T-helper 1 cell (primary cell): Measurements from ENCODE around the gene ABCC11.

Source experiments
- DNase-seq, 5 donors: peaks; one replicate each; pipeline ENCODE4 v3.0.0-alpha.2; 2012 to 2020
- total RNA-seq, 4 donors: gene quantifications; one replicate each; lab custom pipeline; 2026; lab: John Stamatoyannopoulos, UW

ABCC11 gene
- 0 to 0.24 (median 0.15) reads per million in 4 donors for total RNA-seq

DNA sequence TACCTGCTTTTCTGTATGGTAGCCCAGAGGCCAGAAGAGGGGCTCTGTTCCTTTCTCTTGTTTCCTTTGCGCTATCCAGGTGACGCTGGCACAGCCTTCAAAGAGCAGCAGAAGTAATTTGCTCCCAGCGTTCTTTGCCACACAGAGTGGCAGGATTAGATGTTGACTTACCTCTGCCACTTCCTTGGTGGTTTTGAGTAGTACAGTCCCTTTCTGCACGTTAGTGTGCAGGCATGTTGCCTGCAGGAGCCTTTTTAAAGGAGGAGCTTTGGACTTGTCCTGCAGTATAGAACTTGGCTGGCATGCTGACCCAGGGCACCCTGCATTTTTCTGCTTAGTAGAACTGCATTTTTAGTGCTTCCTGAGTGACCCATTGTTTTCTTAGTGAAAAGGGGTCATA is at the start of gene ABCC11:
ABCC11 (minus strand) TSS at position 229 of the 400 bp plus-strand sequence. CDS start 15,618 bp downstream, outside the sequence.
- no peak for DNase-seq

DNA sequence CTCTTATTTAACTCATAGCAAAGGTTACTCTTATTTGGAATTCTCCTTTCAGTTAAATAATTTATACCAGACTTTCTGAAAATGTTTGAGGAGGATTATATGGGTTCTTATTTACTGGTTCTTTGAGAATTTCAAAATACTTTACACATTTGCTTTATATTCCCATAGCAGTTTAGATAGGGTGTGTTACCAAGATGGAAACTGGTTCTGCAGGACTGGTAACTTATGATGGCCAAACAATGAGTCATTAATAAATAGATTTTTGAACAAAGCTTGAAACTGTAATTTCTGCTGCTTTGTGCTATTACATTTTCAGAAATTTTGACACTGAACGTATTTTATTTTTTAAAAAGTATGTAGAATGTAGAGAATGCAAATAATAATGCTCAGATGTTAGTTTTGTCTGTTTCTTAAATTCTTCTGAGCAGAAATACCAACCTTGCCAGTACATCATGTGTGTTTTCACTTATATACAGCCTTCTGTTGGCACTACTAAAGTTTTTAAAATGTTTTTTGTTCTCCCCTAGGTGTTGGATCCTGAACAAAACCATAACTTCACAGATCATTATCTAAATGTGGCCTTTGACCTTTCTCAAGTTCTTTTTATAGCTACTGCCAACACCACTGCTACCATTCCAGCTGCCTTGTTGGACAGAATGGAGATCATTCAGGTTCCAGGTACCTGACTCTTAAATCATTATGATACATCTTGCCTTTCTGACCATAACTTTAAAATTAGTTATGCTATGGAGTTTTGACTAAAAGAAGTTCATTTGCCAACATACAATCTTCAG is 48.3 kb upstream of the ABCC11 start:
- DNase-seq, result no peak

DNA sequence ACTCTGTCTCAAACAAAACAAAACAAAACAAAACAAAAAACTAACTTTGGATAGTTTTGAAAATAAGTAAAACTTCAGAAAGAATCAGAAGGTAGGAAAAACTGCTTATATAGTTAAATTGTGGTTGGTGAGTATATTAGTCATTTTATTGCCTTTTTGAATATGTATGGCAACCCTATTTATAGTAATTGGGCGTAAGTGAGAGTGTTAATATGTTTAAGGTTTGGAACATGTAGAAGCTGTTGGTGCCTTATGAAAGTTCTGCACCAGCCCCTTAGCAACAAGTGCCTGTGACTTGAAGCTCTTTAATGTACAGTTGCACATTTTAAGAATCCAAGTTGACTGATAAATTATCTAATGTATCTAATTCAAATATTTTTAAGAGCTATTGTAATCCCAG is 47.4 kb upstream of the ABCC11 start:
- DNase-seq, result no peak

DNA sequence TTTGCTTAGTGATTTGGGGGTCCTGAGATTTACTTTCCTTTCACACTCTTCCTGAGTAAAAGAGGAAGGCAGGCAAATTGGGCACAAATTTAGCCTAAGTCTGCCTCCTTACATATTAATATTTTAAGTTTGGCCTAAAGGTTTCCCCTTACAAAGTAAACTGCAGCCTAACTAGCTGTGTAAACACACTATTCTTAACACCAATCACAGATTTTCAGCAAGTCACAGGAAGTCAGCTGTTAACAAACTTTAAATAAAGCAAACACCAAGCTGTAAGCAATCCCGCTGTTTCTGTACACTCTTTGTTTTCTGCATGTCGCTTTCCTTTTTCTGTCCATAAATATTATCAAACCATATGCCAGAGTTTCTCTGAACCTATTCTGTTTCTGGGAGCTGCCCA is 45.1 kb upstream of the ABCC11 start:
- no peak for DNase-seq

DNA sequence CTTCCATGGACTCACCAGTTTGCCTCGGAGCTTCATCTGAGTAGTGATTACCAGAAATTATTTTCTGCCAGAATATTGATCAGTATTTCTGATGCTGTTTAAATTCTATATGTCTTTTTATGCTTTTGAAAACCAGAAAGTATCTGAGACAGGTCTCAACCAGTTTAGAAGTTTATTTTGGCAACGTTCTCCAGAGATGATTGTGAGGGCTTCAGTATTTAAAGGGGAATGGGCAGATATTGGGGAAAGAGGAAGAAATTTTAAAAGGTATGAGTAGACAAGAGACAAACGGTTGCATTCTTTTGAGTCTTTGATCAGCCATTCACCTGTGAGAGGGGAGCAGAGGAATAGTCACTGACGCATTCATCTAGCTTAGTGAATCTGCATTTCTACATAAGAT is 44.4 kb upstream of the ABCC11 start:
- no peak for DNase-seq

DNA sequence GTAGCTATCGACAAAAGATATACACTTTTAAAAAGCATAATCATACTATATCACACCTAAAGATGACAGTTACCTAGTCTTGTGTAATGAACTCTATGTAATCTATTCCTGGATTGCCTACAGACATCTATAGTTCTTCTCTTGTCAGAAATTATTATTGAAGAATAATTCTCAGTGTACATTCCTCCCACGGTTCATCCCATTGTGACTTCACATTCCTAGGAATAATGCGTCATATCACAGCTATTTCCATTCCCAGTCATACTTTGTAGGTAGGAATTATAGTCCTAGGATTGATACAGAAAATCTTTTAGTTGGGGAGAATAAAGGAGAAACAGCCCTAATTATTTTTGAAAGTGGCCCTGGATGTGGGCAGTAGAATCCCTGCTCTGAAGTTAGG is 44.0 kb upstream of the ABCC11 start:
- DNase-seq, result no peak

DNA sequence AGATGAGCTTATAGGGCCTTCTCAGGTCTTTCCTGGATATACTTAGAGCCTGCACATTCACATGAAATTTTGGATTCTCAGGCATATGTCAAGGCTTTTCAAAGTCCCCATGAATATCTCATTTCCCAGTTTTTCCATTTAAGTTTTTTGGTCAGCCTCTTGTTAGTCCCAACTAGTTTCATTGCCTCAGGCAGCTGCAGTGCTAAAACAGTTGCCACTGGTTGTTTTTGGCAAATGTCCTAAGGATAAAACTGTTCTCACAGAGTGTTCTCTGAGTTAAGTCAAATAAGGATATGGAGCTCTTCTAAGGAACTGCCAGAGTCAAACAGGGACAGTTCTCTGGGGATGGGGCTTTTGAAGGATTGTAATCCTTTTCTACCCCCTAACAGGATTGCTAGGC is 39.9 kb upstream of the ABCC11 start:
- DNase-seq, result no peak

DNA sequence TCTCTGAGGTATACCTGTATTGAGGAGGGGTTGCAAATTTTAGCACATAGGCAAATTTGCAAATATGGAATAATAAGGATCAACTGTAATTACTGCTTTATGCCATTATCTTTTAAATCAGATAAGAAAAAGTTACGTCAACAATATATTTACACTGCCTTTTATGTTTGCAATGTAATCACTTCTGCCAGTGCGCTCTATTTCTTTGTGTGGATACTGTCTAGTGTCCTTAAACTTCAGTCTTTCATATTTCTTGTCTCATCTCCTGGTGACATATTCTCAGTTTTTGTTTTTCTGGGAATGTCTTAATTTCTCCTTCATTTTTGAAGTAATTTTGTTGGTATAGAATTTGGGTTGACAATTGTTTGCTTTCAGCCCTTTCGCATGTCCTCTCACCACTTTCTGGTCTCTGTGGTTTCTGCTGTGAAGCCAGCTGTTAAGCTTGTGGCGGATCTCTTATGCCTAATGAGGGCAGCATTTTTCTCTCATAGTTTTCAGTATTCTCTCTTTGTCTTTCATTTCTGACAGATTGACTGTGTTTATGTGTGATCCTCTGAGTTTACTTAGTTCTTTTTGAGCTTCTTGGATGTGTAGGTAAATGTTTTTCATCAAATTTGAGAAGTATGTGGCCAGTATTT is 37.6 kb upstream of the ABCC11 start:
- peak in 1 of 5 donors; percentile 3 for DNase-seq

DNA sequence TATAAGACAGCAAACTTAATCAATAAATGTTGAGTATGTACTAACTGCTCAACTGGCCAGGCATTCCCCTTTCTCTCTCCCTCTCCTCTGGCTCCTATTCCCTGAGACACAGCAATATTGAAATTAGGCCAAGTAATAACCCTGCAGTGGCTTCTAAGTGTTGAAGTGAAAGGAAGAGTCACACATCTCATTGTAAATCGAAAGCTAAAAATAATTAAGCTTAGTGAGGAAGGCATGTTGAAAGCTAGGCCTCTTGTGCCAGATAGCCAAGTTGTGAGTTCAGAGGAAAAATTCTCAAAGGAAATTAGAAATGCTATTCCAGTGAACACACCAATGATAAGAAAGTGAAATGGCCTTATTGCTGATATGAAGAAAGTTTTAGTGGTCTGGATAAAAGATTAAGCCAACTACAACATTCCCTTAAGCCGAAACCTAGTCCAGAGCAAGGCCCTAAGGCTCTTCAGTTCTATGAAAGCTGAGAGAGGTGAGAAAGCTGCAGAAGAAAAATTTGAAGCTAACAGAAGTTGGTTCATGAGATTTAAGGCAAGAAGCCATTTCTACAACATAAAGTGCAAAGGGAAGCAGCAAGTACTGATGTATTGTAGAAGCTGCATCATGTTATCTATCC is 35.4 kb upstream of the ABCC11 start:
- DNase-seq, result no peak

DNA sequence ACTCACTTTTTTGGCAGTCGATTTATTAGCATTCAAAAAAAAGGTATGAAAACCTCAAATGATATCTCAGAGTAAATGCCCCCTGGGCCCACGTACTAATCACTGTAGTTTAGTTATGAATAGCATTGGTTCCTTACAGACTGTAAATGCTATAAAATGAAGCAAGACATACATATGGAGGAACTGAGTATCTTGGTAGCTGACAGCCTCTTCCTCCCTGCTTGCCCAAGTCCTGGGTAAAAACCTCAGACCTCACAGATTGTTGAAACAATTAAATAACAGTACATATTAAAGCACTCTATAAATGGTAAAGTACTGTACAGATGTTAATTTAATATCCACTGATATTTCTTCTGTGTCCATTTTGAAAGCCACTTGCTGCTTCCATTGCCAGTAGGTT is 33.2 kb upstream of the ABCC11 start:
- no peak for DNase-seq

DNA sequence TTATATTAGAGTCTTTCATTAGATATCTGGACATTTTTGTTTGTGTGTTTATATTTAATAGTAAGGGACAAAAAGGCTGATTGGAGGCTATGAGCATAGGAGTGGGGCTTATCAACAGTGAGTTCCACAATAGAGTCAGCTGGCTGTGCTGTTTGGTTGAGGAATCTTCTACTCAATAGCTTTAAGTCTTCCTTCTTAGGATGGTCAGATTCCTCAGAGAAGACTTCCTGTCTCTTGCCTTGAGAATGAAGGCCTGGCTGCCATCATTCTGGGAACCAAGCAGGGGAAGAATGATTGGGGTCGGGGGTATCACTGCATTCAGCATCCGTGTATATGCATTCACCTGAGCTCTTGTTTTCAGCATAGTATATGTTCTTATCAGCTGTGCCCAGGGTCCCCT is 31.9 kb upstream of the ABCC11 start:
- DNase-seq, result no peak

DNA sequence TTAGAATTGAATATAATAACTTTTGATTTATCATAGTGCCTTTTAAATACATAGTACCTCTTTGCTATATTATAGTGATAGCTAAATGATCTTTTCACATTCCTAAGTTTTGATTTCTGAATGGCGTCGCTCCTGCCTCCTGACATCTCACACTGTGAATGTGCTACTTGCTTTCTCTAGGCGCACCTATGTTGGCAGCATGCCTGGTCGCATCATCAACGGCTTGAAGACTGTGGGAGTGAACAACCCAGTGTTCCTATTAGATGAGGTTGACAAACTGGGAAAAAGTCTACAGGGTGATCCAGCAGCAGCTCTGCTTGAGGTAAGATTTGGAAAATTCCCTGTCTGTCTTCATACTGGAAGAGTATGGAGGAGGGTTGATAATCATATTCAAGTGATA is 29.8 kb upstream of the ABCC11 start:
- DNase-seq, result no peak

DNA sequence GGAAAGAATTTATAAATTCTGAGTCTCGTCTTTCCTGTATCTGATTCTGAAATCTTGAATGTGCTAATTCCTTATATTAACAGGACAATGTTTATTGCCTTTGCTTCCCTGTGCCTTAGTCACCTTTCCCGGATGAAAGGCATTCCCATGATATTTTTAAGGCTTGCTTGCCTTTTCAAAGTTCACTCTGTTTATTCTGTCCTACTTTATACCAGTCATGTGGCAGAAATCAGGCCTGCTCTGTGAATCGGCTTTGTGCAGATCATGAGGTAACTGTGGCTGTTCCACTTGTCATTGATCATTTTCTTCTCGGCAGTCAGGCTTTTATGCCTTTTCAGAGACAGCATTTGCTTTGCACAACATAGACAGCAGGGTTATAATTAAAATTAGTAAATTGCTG is 28.8 kb upstream of the ABCC11 start:
- DNase-seq, result no peak

DNA sequence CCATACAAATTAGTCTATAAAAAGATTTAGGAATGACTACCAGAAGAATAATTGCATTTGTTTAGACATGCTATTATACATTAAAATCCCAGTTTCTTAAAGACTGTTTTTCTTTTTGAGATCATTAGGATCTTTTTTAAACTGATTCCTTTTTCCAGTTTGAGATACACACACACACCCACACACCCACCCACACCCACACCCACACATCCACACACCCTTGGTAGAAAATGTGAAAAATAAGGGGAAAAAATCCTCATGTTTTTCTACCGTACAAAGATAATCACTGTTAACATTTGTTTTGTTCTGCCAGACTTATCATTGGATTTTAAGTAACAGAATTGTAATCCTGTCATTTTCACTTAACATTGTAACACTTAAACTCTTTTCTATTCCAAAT is 27.1 kb upstream of the ABCC11 start:
- no peak for DNase-seq

DNA sequence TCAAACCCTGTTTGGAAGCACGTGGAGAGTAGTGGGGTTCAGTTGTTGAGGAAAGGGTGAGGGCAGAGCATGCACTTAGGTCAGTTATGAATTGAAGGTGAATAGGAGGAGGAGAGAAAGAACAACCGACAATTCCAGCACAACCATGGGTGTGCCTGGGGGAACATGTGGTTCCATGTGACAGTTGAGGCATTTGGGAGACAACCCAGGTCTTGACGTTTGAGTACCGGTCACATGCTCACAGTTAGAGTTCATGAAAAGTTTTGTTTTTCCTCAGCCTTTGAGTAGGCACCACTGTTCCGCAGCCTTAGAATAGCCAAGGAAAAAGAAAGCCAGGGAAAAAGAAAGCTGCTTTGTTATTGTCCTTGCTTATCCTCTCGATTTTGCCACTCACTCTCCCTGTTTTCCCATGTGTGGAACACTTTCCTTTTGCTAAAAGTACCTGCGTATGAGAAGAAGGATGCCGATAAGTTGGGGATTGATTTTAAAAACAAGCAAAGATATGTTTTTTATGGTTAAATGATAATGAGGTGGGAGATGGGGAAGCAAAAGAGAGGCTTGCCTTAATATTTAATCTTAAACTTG is 25.6 kb upstream of the ABCC11 start:
- no peak for DNase-seq

DNA sequence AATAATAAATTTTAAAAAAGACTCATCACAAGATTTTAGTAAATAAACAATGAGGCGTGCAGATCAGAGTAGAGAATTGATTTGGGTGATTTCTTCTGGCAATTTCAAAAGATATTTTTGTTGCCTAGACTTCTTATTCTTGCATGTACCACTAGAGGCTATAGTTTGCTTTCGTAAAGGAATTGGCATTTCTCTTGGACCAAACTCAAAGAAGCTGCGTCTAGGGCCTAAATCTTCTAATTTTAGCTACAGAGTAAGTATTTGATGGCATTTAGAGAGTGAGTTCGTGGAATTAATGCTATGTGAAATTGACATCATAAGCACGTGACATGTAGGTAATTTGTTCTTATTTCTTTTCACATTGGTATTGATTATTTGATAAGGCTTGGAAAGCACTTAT is 24.4 kb upstream of the ABCC11 start:
- DNase-seq, result no peak

DNA sequence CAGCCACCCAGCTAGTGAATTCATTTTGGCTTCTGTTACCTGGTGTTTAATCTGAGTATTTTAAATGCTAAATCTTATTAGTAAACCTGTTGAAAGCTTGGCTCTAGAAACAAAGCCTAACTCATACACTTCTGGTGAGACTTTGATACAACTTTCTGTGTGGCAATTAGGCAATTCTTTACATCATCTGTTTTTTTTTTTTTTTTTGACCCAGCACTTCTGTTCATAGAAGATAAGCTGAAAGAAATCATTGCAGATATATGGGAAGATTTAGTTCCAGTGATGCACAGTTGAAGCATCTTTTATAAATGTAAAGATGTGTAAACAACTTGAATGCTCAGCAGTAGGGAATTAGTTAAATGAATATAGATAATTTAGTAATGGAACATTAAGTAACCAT is 21.7 kb upstream of the ABCC11 start:
- no peak for DNase-seq

DNA sequence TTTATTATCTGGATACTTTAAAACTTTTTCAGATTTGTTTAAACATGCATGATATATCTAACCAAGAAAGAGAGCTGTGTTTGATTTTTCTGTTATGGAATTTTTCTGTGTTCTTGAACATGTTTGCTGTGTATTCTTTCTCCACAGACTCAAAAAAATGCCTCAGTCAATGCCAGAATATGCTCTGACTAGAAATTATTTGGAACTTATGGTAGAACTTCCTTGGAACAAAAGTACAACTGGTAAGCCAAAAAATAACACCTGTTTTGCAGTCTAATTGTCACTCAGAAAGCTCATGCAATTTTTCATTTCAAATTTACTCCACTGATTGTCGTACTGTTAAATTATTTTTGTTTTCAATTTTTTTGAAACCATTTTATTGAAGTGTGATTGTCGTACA is 15.3 kb upstream of the ABCC11 start:
- DNase-seq, result no peak

DNA sequence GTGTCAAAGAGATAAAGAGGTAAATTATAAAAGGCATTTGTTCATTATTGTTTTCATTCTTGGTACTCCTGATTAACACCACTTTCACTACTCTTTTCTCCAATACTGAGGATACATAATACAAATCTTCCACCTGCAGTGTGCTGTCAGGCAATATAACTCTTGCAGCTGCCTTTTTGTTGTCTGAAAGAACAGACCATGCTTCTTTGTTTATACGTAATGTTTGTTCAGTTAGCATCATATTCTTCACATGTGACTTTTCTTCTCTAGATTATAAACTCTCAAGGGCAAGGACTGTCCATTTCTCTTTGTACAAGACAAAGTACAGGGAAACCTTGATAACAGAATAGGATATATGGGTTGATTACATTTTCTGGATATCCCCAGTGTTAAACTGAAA is 14.2 kb upstream of the ABCC11 start:
- no peak for DNase-seq

DNA sequence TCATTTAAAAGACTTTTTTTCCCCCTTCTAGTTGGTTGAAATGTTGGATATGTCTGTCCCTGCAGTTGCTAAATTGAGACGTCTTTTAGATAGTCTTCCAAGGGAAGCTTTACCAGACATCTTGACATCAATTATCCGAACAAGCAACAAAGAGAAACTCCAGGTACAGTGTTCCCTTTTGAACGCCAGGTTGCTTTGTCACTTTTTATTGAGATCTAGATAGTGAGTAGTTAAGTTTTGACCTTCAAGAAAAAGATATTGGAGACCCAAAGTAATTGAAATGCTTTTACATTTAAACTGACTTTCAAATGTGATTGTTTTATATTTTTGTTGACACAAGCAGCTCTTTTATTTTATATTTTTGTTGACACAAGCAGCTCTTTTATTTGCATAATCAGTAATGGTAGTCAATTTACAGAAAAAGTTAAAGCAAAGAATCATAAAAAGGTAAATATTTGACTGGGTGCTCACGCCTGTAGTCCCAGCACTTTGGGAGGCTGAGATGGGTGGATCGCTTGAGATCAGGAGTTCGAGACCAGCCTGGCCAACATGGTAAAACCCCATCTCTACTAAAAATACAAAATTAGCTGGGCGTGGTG is 9.3 kb upstream of the ABCC11 start:
- DNase-seq, result no peak

DNA sequence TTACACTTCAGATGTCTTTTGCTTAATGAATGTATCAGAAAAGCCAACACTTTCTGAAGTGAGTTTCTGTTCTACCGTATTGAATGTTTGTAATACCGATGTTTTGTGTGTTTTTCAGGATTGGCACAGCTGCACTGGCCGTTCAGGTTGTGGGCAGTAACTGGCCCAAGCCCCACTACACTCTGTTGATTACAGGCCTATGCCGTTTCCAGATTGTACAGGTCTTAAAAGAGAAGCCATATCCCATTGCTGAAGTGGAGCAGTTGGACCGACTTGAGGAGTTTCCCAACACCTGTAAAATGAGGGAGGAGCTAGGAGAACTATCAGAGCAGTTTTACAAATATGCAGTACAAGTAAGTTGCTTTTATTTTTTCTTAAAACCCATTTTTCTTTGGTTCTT is 4.7 kb upstream of the ABCC11 start:
- DNase-seq, result no peak

DNA sequence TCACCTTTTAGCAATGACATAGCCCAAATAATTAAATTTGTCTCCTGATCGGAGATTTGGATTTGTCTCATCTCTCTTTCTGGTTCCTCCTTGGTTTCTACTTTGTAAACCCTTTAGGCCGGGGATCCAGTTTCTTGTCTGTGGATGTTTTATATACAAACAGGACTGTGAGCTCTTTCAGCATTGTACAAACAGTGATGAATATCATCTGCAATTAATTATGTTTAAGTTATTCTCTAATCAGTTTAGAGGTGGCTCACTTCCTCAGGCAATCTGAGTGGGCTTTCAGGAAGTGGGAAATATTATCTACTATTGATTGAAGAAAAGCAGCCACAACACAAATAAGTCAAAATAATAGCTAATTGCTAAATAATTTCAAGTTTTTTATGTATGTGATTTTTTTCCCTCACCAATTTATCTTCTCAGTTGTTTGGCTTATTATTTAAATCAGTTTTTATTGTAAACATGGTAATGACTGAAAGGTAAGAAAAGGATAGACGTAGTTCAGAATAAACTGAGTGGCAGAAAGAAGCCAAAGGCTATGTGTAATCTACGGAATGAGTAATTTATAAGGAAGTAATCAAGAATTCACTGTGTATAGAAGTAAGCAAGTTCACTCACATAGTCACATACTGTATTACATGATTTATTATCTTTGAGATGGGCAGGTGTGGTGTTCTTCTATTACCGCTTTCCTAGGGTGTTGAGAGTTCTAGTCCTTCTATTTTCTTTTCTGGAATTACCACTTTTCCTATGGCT is 3.4 kb upstream of the ABCC11 start:
- no peak for DNase-seq

DNA sequence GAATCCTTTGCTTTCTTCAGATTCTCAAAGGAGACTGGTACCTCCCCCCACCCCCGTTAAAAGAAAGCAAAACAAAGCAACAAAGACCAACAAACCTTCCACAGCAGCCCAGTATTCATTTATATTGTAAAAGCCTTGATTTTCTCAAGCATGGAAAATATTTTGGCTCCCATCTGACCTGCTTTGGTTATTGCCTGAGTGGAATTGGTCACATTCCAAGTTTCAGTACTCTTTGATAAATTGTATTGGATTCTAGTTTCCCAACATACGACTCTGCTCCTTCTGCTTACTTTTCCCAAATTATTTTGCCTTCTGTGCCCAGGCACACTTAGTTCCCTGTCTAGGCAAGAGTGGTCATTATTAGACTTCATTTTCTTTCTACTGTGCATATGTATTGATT is 1.3 kb downstream of the ABCC11 start:
- DNase-seq, result no peak
